Activated CD4-positive, alpha-beta T cell treated with anti-CD3 and anti-CD28 coated beads, Interleukin-2, amount 10 ng/mL, durations not matched to agents 24 days and 14 days (primary cell): Measurements from ENCODE around the gene ACTR5. TPM values are rescaled to one million over a fixed set of nuclear protein-coding genes. Genes with fewer than 3 reads are reported as not detected.

Experiments used
- DNase-seq: peaks from one replicate; pipeline ENCODE4 v3.0.0; 2022
- H3K27ac Mint-ChIP-seq: one replicate; pipeline ENCODE4 v1.8.0; 2022; ENCODE audit warnings: mild to moderate bottlenecking, mixed read lengths
- H3K27me3 Mint-ChIP-seq: one replicate; pipeline ENCODE4 v1.8.0; 2022; ENCODE audit warnings: mixed read lengths
- H3K36me3 Mint-ChIP-seq: one replicate; pipeline ENCODE4 v1.8.0; 2022; ENCODE audit warnings: low read depth, mild to moderate bottlenecking, mixed read lengths
- H3K4me1 Mint-ChIP-seq: one replicate; pipeline ENCODE4 v1.8.0; 2021; ENCODE audit warnings: mixed read lengths
- H3K4me3 Mint-ChIP-seq: one replicate; pipeline ENCODE4 v1.8.0; 2022; ENCODE audit warnings: mild to moderate bottlenecking, moderate library complexity, mixed read lengths
- H3K9me3 Mint-ChIP-seq: one replicate; pipeline ENCODE4 v1.8.0; 2021; ENCODE audit warnings: mixed read lengths
- intact Hi-C: fragments of 100-400 bp; cut with micrococcal nuclease; formaldehyde crosslinking; loops from one replicate; pipeline ENCODE4 v1.15.1; 2023
- total RNA-seq: library from RNA; stranded (reverse); gene quantifications from 2 replicates; pipeline ENCODE4 v1.2.3, GENCODE V29; 2022

Gene ACTR5
- total RNA-seq, 1 donor from 2014 or later, result 15.2 TPM

- H3K27me3 Mint-ChIP-seq, result no peaks in the 10 kb centered on the region
- intact Hi-C loops, result no loop called here
- H3K9me3 Mint-ChIP-seq, result no peaks in the 10 kb centered on the region
- no peak overlapping the region for H3K4me3 Mint-ChIP-seq
- DNase-seq, result peak; percentile 73
- peaks cover 24% of the 10 kb centered on the region for H3K4me1 Mint-ChIP-seq
- H3K27ac Mint-ChIP-seq, result no peak overlapping the region
- peaks cover 73% of the 10 kb centered on the region for H3K36me3 Mint-ChIP-seq
Observed at GRCh38 chr20:38764567-38765318, 16.5 kb downstream of the ACTR5 start.

GRCh38 chr20:38766071-38766470, 17.8 kb downstream of the ACTR5 start:
- Mint-ChIP-seq H3K36me3 (peaks cover 64% of the 10 kb centered on the region), H3K27ac (no peak overlapping the region), H3K9me3 (no peaks in the 10 kb centered on the region), H3K4me3 (no peak overlapping the region), H3K4me1 (peaks cover 24% of the 10 kb centered on the region), H3K27me3 (no peaks in the 10 kb centered on the region)
- no peak for DNase-seq
- intact Hi-C loops, result no loop called here

GRCh38 chr20:38769376-38770295, 21.4 kb downstream of the ACTR5 start:
- no peak for DNase-seq
- no peaks in the 10 kb centered on the region for H3K27me3 Mint-ChIP-seq
- H3K4me1 Mint-ChIP-seq, result peaks cover 5% of the 10 kb centered on the region
- no peak overlapping the region for H3K27ac Mint-ChIP-seq
- peaks cover 7% of the 10 kb centered on the region for H3K9me3 Mint-ChIP-seq
- H3K36me3 Mint-ChIP-seq, result peaks cover 65% of the 10 kb centered on the region
- intact Hi-C loops, result no loop called here
- no peak overlapping the region for H3K4me3 Mint-ChIP-seq

GRCh38 chr20:38770546-38770945, 22.3 kb downstream of the ACTR5 start:
- no peak for DNase-seq
- Mint-ChIP-seq H3K4me3 (no peak overlapping the region), H3K36me3 (peaks cover 69% of the 10 kb centered on the region), H3K27me3 (no peaks in the 10 kb centered on the region), H3K27ac (no peak overlapping the region), H3K9me3 (peaks cover 7% of the 10 kb centered on the region), H3K4me1 (no peaks in the 10 kb centered on the region)
- intact Hi-C loops, result no loop called here

- Mint-ChIP-seq H3K27ac (no peak overlapping the region), H3K4me1 (peaks cover 2% of the 10 kb centered on the region), H3K27me3 (no peaks in the 10 kb centered on the region), H3K4me3 (no peak overlapping the region), H3K36me3 (peaks cover 65% of the 10 kb centered on the region), H3K9me3 (peaks cover 7% of the 10 kb centered on the region)
- no peak for DNase-seq
- intact Hi-C loops, result no loop called here
Observed at GRCh38 chr20:38770970-38771369, 22.7 kb downstream of the ACTR5 start.

GRCh38 chr20:38771621-38772020, 23.4 kb downstream of the ACTR5 start:
- peaks cover 3% of the 10 kb centered on the region for H3K4me1 Mint-ChIP-seq
- DNase-seq, result no peak
- H3K9me3 Mint-ChIP-seq, result peaks cover 7% of the 10 kb centered on the region
- intact Hi-C loops, result no loop called here
- H3K27ac Mint-ChIP-seq, result no peak overlapping the region
- H3K4me3 Mint-ChIP-seq, result no peak overlapping the region
- no peaks in the 10 kb centered on the region for H3K27me3 Mint-ChIP-seq
- peaks cover 60% of the 10 kb centered on the region for H3K36me3 Mint-ChIP-seq

- Mint-ChIP-seq H3K4me3 (no peak overlapping the region), H3K27me3 (no peaks in the 10 kb centered on the region), H3K36me3 (peaks cover 55% of the 10 kb centered on the region), H3K4me1 (peaks cover 3% of the 10 kb centered on the region), H3K27ac (no peak overlapping the region), H3K9me3 (peaks cover 7% of the 10 kb centered on the region)
- intact Hi-C loops, result no loop called here
- no peak for DNase-seq
Observed at GRCh38 chr20:38774167-38774566, 25.9 kb downstream of the ACTR5 start.

GRCh38 chr20:38776363-38776762, 28.1 kb downstream of the ACTR5 start:
- Mint-ChIP-seq H3K27ac (no peak overlapping the region), H3K4me3 (no peak overlapping the region), H3K9me3 (peaks cover 7% of the 10 kb centered on the region), H3K4me1 (peaks cover 9% of the 10 kb centered on the region), H3K36me3 (peaks cover 42% of the 10 kb centered on the region), H3K27me3 (no peaks in the 10 kb centered on the region)
- DNase-seq, result no peak
- intact Hi-C loops, result no loop called here

GRCh38 chr20:38779247-38780097, 31.2 kb downstream of the ACTR5 start:
- Mint-ChIP-seq H3K4me3 (no peak overlapping the region), H3K4me1 (peaks cover 9% of the 10 kb centered on the region), H3K9me3 (no peaks in the 10 kb centered on the region), H3K27ac (no peak overlapping the region), H3K27me3 (no peaks in the 10 kb centered on the region), H3K36me3 (peaks cover 17% of the 10 kb centered on the region)
- intact Hi-C loops, result no loop called here
- DNase-seq, result no peak

GRCh38 chr20:38782275-38782674, 34.0 kb downstream of the ACTR5 start:
- Mint-ChIP-seq H3K36me3 (peaks cover 4% of the 10 kb centered on the region), H3K4me3 (no peak overlapping the region), H3K27ac (no peak overlapping the region), H3K4me1 (peaks cover 6% of the 10 kb centered on the region), H3K27me3 (no peaks in the 10 kb centered on the region), H3K9me3 (no peaks in the 10 kb centered on the region)
- DNase-seq, result no peak
- intact Hi-C loops, result no loop called here

GRCh38 chr20:38787870-38788269, 39.6 kb downstream of the ACTR5 start:
- no peaks in the 10 kb centered on the region for H3K36me3 Mint-ChIP-seq
- H3K4me3 Mint-ChIP-seq, result no peak overlapping the region
- intact Hi-C loops, result no loop called here
- H3K27me3 Mint-ChIP-seq, result no peaks in the 10 kb centered on the region
- H3K9me3 Mint-ChIP-seq, result no peaks in the 10 kb centered on the region
- H3K27ac Mint-ChIP-seq, result no peak overlapping the region
- peaks cover 9% of the 10 kb centered on the region for H3K4me1 Mint-ChIP-seq
- no peak for DNase-seq

- Mint-ChIP-seq H3K4me1 (peaks cover 13% of the 10 kb centered on the region), H3K36me3 (no peaks in the 10 kb centered on the region), H3K27me3 (no peaks in the 10 kb centered on the region), H3K27ac (no peak overlapping the region), H3K9me3 (no peaks in the 10 kb centered on the region), H3K4me3 (no peak overlapping the region)
- DNase-seq, result no peak
- intact Hi-C loops, result loop anchor here (5.0 kb wide), 1 partner anchor 57 kb away; no protein-coding TSS in a partner anchor
Observed at GRCh38 chr20:38789503-38790199, 41.4 kb downstream of the ACTR5 start.
